Left lung (tissue), 10 donors: Measurements from ENCODE around the gene DIPK1C. TPM values are rescaled to one million over a fixed set of nuclear protein-coding genes. Genes with fewer than 3 reads are reported as not detected.
A peak's percentile ranks its signal among the peaks of the same experiment; 100 is the strongest.

Experiments used
- ATAC-seq: fragments of 200-7000 bp; cut with Tn5 transposase; one replicate; pipeline ENCODE4 v1.9.1; 2020; ENCODE audit warnings: moderate library complexity
- DNase-seq, 4 donors: peaks; one replicate each; pipeline ENCODE4 v3.0.0-alpha.2; 2013 to 2020
- H3K27ac ChIP-seq, 2 donors: fragments of 200-600 bp; sonication (generic) in 1 of 2; one replicate each; pipeline versions ENCODE4 v1.5.0 to v1.8.0; 2020 to 2021
- H3K27me3 ChIP-seq, 2 donors: fragments of 200-600 bp; sonication (generic) in 1 of 2; one replicate each; pipeline versions ENCODE4 v1.5.0 to v1.8.0; 2020 to 2021
- H3K36me3 ChIP-seq, 2 donors: fragments of 200-600 bp; sonication (generic) in 1 of 2; one replicate each; pipeline versions ENCODE4 v1.5.0 to v1.8.0; 2020 to 2021
- H3K4me1 ChIP-seq, 2 donors: fragments of 200-600 bp; one replicate each; pipeline ENCODE4 v1.8.0; 2021
- H3K4me3 ChIP-seq, 2 donors: fragments of 200-600 bp; sonication (generic) in 1 of 2; one replicate each; pipeline versions ENCODE4 v1.5.0 to v1.8.0; 2020 to 2021; ENCODE audit warnings: mild to moderate bottlenecking in 1 of 2
- H3K9me3 ChIP-seq, 2 donors: fragments of 200-600 bp; sonication (generic) in 1 of 2; one replicate each; pipeline versions ENCODE4 v1.5.0 to v1.8.0; 2020 to 2021
- CTCF ChIP-seq, 2 donors: fragments of 200-600 bp; sonication (generic) in 1 of 2; IDR thresholded peaks; one replicate each; pipeline versions ENCODE4 v1.5.0 to v1.8.0; 2021; ENCODE audit warnings: antibody characterized with exemption in 2 of 2
- intact Hi-C, 2 donors: fragments of 100-400 bp; cut with DNase I; formaldehyde crosslinking; loops; one replicate each; pipeline versions ENCODE4 v1.11.2 to v1.14.2; 2022
- polyA plus RNA-seq, 6 donors: library from polyadenylated mRNA; unstranded; fragments of 120-200 nt; gene quantifications; one replicate each; pipeline ENCODE4 v1.2.1, GENCODE V29; 2013; ENCODE audit not compliant: insufficient read length in 6 of 6
- total RNA-seq, 2 donors: library from RNA; stranded (reverse); fragmentation: NEBNext Ultra II Directional; extraction: Animal tissue kit (Norgen Biotek cat#: 25700); gene quantifications; one replicate each; pipeline ENCODE4 v1.2.1, GENCODE V29; 2021
- donor health status: DM: no; HTN: yes; CAD: no.
- donor health status: DM: no; HTN: no; CAD: no.

DIPK1C gene
- total and polyA plus RNA-seq, 8 donors, result 0.09 to 0.31 (median 0.21) TPM; not detected in 3

GRCh38 chr18:74497778-74498177 is 40.7 kb upstream of the DIPK1C start:
- Histone ChIP-seq H3K27ac (peak overlapping the region in 1 of 2 donors; percentile 95), H3K27me3 (no peaks in the 10 kb centered on the region), H3K36me3 (peaks cover 6 to 20% of the 10 kb centered on the region in 2 donors), H3K4me1 (peaks cover 17 to 54% of the 10 kb centered on the region in 2 donors), H3K9me3 (no peaks in the 10 kb centered on the region), H3K4me3 (peak overlapping the region in 1 of 2 donors; percentile 99)
- intact Hi-C loops, result no loop called here
- no peak for ATAC-seq
- TF ChIP-seq CTCF (IDR thresholded peaks at IDR 0.05), result no peak
- DNase-seq, result no peak

GRCh38 chr18:74497324-74497676 is 40.2 kb upstream of the DIPK1C start:
- Histone ChIP-seq H3K27ac (peak overlapping the region; percentile 83 to 95), H3K4me1 (peaks cover 17 to 51% of the 10 kb centered on the region in 2 donors)

GRCh38 chr18:74496508-74497323 is 39.6 kb upstream of the DIPK1C start:
- peaks cover 17 to 45% of the 10 kb centered on the region in 2 donors for H3K4me1 ChIP-seq
- H3K27ac ChIP-seq, result peak overlapping the region; percentile 83 to 95
- intact Hi-C loops, result no loop called here
- no peaks in the 10 kb centered on the region for H3K9me3 ChIP-seq
- ATAC-seq (peak; percentile 38), DNase-seq (peak; percentile 34 to 89 (median 60))
- peak overlapping the region; percentile 86 to 99 for H3K4me3 ChIP-seq
- H3K36me3 ChIP-seq, result peaks cover 4 to 9% of the 10 kb centered on the region in 2 donors
- H3K27me3 ChIP-seq, result no peaks in the 10 kb centered on the region
- peak in 1 of 2 donors; percentile 7 for TF ChIP-seq CTCF (IDR thresholded peaks at IDR 0.05)

More at GRCh38 chr18:74497324-74497676, 40.2 kb upstream of the DIPK1C start:
- Histone ChIP-seq H3K36me3 (peaks cover 6 to 15% of the 10 kb centered on the region in 2 donors), H3K9me3 (no peaks in the 10 kb centered on the region), H3K27me3 (no peaks in the 10 kb centered on the region), H3K4me3 (peak overlapping the region in 1 of 2 donors; percentile 99)
- DNase-seq (no peak), ATAC-seq (no peak)
- intact Hi-C loops, result no loop called here
- no peak for TF ChIP-seq CTCF (IDR thresholded peaks at IDR 0.05)

- intact Hi-C loops, result no loop called here
- peak; percentile 99 to 100 (median 100) for DNase-seq
- Histone ChIP-seq H3K27me3 (no peaks in the 10 kb centered on the region), H3K4me3 (peak within 1 kb of the TSS; percentile 86 to 99), H3K27ac (peak within 1 kb of the TSS; percentile 83 to 95), H3K9me3 (no peaks in the 10 kb centered on the region), H3K4me1 (peaks cover 17 to 43% of the 10 kb centered on the region in 2 donors), H3K36me3 (peaks cover 0 to under 1% of the 10 kb centered on the region in 2 donors)
- no peak for TF ChIP-seq CTCF (IDR thresholded peaks at IDR 0.05)
- peak; percentile 93 for ATAC-seq
Measured at GRCh38 chr18:74495581-74496507, 38.7 kb upstream of the DIPK1C start, which contains the start of gene CNDP2. Gene CNDP2, plus strand, starts transcription at chr18:74496363. Its CDS starts 3,611 bp downstream, at chr18:74499974.
